Natural killer cell (primary cell): Measurements from ENCODE around the gene GLIS2. TPM values are rescaled to one million over a fixed set of nuclear protein-coding genes. Genes with fewer than 3 reads are reported as not detected.

Experiments
- ATAC-seq, 3 donors: fragments of 150-1000 bp in 2 of 3; fragments of 200-7000 bp in 1 of 3; cut with Tn5 transposase; 1 replicate in 1 of 3; 2 replicates in 2 of 3; pipeline ENCODE4 v1.10.0; 2021; ENCODE audit warnings: mild to moderate bottlenecking in 2 of 3, moderate library complexity in 2 of 3
- DNase-seq, 2 donors: peaks; one replicate each; pipeline versions ENCODE4 v3.0.0 to v3.0.0-alpha.2; 2013 to 2021; ENCODE audit warnings: mixed read lengths in 1 of 2
- H3K27ac ChIP-seq: one replicate; pipeline ENCODE4 v1.5.1; 2013; ENCODE audit warnings: mild to moderate bottlenecking, low read length
- H3K27me3 ChIP-seq: one replicate; pipeline ENCODE4 v1.6.1; 2013; ENCODE audit warnings: low read length; ENCODE audit not compliant: control insufficient read depth, insufficient read depth
- H3K36me3 ChIP-seq: one replicate; pipeline ENCODE4 v1.6.1; 2013; ENCODE audit warnings: low read length; ENCODE audit not compliant: control insufficient read depth, insufficient read depth
- H3K4me1 ChIP-seq: one replicate; pipeline ENCODE4 v1.6.1; 2013; ENCODE audit warnings: low read length; ENCODE audit not compliant: control insufficient read depth, insufficient read depth
- H3K4me3 ChIP-seq: one replicate; pipeline ENCODE4 v1.5.1; 2013; ENCODE audit warnings: low read length
- H3K9me3 ChIP-seq: one replicate; pipeline ENCODE4 v1.6.1; 2013; ENCODE audit warnings: low read length; ENCODE audit not compliant: control insufficient read depth, insufficient read depth
- H3K27ac Mint-ChIP-seq, 2 donors: one replicate each; pipeline ENCODE4 v1.8.0; 2022; ENCODE audit warnings: mild to moderate bottlenecking in 2 of 2, mixed read lengths in 2 of 2, moderate library complexity in 1 of 2
- H3K27me3 Mint-ChIP-seq, 2 donors: one replicate each; pipeline ENCODE4 v1.8.0; 2022; ENCODE audit warnings: low read depth in 2 of 2, mixed read lengths in 2 of 2
- H3K36me3 Mint-ChIP-seq: one replicate; pipeline ENCODE4 v1.8.0; 2022; ENCODE audit warnings: mixed read lengths
- H3K4me1 Mint-ChIP-seq, 2 donors: one replicate each; pipeline ENCODE4 v1.8.0; 2022; ENCODE audit warnings: mixed read lengths in 2 of 2
- H3K4me3 Mint-ChIP-seq: one replicate; pipeline ENCODE4 v1.8.0; 2022; ENCODE audit warnings: mild to moderate bottlenecking, moderate library complexity, mixed read lengths
- H3K9me3 Mint-ChIP-seq, 2 donors: one replicate each; pipeline ENCODE4 v1.8.0; 2022; ENCODE audit warnings: mixed read lengths in 2 of 2
- WGBS: methylation state at CpG from one replicate; pipeline ENCODE4 v1.1.7; 2013; ENCODE audit warnings: missing lambda C conversion rate; ENCODE audit not compliant: insufficient coverage; 5-methylcytosine and 5-hydroxymethylcytosine counted together
- intact Hi-C: fragments of 100-400 bp; cut with micrococcal nuclease; formaldehyde crosslinking; loops from one replicate; pipeline ENCODE4 v1.14.2; 2022
- total RNA-seq, 4 donors: library from RNA; stranded (reverse); fragments of 120-200 nt in 1 of 4; gene quantifications; one replicate each; pipeline versions ENCODE4 v1.2.3 to v1.2.4, GENCODE V29; 2013 to 2022
- TF ChIP-seq, protein P1 (sequence below): fragments of 200-600 bp; IDR thresholded peaks from one replicate; pipeline ENCODE4 v1.8.0; 2022; ENCODE audit warnings: antibody characterized with exemption

Gene GLIS2
- total RNA-seq, 3 donors from 2014 or later (not counting 1 experiment from before 2014, with no cell fraction given), result 0.05 to 0.35 TPM; not detected in 1

DNA sequence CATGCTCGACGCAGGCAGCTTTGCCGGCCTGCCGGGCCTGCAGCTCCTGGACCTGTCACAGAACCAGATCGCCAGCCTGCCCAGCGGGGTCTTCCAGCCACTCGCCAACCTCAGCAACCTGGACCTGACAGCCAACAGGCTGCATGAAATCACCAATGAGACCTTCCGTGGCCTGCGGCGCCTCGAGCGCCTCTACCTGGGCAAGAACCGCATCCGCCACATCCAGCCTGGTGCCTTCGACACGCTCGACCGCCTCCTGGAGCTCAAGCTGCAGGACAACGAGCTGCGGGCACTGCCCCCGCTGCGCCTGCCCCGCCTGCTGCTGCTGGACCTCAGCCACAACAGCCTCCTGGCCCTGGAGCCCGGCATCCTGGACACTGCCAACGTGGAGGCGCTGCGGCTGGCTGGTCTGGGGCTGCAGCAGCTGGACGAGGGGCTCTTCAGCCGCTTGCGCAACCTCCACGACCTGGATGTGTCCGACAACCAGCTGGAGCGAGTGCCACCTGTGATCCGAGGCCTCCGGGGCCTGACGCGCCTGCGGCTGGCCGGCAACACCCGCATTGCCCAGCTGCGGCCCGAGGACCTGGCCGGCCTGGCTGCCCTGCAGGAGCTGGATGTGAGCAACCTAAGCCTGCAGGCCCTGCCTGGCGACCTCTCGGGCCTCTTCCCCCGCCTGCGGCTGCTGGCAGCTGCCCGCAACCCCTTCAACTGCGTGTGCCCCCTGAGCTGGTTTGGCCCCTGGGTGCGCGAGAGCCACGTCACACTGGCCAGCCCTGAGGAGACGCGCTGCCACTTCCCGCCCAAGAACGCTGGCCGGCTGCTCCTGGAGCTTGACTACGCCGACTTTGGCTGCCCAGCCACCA, 65.4 kb downstream of the GLIS2 start:
- H3K4me1 ChIP-seq, result no peaks in the 10 kb centered on the region
- Mint-ChIP-seq H3K36me3 (no peaks in the 10 kb centered on the region), H3K4me1 (peaks cover 0 to 28% of the 10 kb centered on the region in 2 donors), H3K27ac (peak overlapping the region; percentile 43 to 53), H3K9me3 (no peaks in the 10 kb centered on the region), H3K27me3 (no peaks in the 10 kb centered on the region), H3K4me3 (no peak overlapping the region)
- H3K9me3 ChIP-seq, result no peaks in the 10 kb centered on the region
- peaks cover 53% of the 10 kb centered on the region for H3K36me3 ChIP-seq
- 96% methylated on average over 59 of the region's 59 CpGs for whole genome bisulfite sequencing
- TF ChIP-seq, protein P1, sequence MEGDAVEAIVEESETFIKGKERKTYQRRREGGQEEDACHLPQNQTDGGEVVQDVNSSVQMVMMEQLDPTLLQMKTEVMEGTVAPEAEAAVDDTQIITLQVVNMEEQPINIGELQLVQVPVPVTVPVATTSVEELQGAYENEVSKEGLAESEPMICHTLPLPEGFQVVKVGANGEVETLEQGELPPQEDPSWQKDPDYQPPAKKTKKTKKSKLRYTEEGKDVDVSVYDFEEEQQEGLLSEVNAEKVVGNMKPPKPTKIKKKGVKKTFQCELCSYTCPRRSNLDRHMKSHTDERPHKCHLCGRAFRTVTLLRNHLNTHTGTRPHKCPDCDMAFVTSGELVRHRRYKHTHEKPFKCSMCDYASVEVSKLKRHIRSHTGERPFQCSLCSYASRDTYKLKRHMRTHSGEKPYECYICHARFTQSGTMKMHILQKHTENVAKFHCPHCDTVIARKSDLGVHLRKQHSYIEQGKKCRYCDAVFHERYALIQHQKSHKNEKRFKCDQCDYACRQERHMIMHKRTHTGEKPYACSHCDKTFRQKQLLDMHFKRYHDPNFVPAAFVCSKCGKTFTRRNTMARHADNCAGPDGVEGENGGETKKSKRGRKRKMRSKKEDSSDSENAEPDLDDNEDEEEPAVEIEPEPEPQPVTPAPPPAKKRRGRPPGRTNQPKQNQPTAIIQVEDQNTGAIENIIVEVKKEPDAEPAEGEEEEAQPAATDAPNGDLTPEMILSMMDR, result no peak
- H3K4me3 ChIP-seq, result no peak overlapping the region
- H3K27ac ChIP-seq, result no peak overlapping the region
- intact Hi-C loops, result no loop called here
- no peak for ATAC-seq
- H3K27me3 ChIP-seq, result no peaks in the 10 kb centered on the region
- no peak for DNase-seq

- no peak for ATAC-seq
- Mint-ChIP-seq H3K4me3 (no peak overlapping the region), H3K4me1 (peaks cover 0 to 28% of the 10 kb centered on the region in 2 donors), H3K9me3 (no peaks in the 10 kb centered on the region), H3K27ac (peak overlapping the region; percentile 36 to 43), H3K36me3 (no peaks in the 10 kb centered on the region), H3K27me3 (no peaks in the 10 kb centered on the region)
- intact Hi-C loops, result no loop called here
- Histone ChIP-seq H3K4me1 (no peaks in the 10 kb centered on the region), H3K27me3 (no peaks in the 10 kb centered on the region), H3K27ac (no peak overlapping the region), H3K36me3 (peaks cover 60% of the 10 kb centered on the region), H3K4me3 (no peak overlapping the region), H3K9me3 (no peaks in the 10 kb centered on the region)
- WGBS, result 97% methylated on average over 55 of the region's 55 CpGs
- DNase-seq, result no peak
- TF ChIP-seq, protein P1, result no peak
Observed at GRCh38 chr16:4381935-4382794, 66.3 kb downstream of the GLIS2 start.

DNA sequence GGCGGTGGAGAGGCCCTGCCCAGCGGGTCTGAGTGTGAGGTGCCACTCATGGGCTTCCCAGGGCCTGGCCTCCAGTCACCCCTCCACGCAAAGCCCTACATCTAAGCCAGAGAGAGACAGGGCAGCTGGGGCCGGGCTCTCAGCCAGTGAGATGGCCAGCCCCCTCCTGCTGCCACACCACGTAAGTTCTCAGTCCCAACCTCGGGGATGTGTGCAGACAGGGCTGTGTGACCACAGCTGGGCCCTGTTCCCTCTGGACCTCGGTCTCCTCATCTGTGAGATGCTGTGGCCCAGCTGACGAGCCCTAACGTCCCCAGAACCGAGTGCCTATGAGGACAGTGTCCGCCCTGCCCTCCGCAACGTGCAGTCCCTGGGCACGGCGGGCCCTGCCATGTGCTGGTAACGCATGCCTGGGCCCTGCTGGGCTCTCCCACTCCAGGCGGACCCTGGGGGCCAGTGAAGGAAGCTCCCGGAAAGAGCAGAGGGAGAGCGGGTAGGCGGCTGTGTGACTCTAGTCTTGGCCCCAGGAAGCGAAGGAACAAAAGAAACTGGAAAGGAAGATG, 67.0 kb downstream of the GLIS2 start:
- Histone ChIP-seq H3K36me3 (peaks cover 67% of the 10 kb centered on the region), H3K27me3 (no peaks in the 10 kb centered on the region), H3K9me3 (no peaks in the 10 kb centered on the region), H3K27ac (no peak overlapping the region), H3K4me3 (no peak overlapping the region), H3K4me1 (no peaks in the 10 kb centered on the region)
- H3K36me3 Mint-ChIP-seq, result no peaks in the 10 kb centered on the region
- H3K4me1 Mint-ChIP-seq, result peaks cover 0 to 28% of the 10 kb centered on the region in 2 donors
- no peaks in the 10 kb centered on the region for H3K9me3 Mint-ChIP-seq
- TF ChIP-seq, protein P1, result no peak
- H3K4me3 Mint-ChIP-seq, result no peak overlapping the region
- 97% methylated on average over 20 of the region's 21 CpGs for WGBS
- peak overlapping the region; percentile 38 to 50 for H3K27ac Mint-ChIP-seq
- intact Hi-C loops, result no loop called here
- H3K27me3 Mint-ChIP-seq, result no peaks in the 10 kb centered on the region
- ATAC-seq (no peak), DNase-seq (no peak)
